HG03095 (cell line): Measurements from ENCODE around the gene GET3.
"Not testable (repeated sequence)": the region's sequence is repeated elsewhere in the genome, so short reads cannot be mapped to it uniquely, and the experiment has no call there.

Source experiments
- ATAC-seq: cut with Tn5 transposase; IDR thresholded peaks from one replicate; pipeline ENCODE4 v1.9.1; 2021; ENCODE audit warnings: moderate library complexity; ENCODE audit not compliant: unreplicated experiment

The GET3 gene

GRCh38 chr19:12715102-12715501 lies 22.2 kb upstream of the GET3 start:
- ATAC-seq = no peak

- ATAC-seq = no peak
Observed at GRCh38 chr19:12715929-12716328, 21.4 kb upstream of the GET3 start.

GRCh38 chr19:12720296-12720695 lies 17.0 kb upstream of the GET3 start:
- ATAC-seq = no peak

- no peak for ATAC-seq
Observed at GRCh38 chr19:12720851-12721655, 16.2 kb upstream of the GET3 start.

- ATAC-seq = peak; percentile 31
Observed at GRCh38 chr19:12721656-12722565, 15.4 kb upstream of the GET3 start.

GRCh38 chr19:12722566-12723380 lies 14.5 kb upstream of the GET3 start:
- peak; percentile 62 for ATAC-seq

GRCh38 chr19:12723381-12723640 lies 14.0 kb upstream of the GET3 start:
- no peak for ATAC-seq

GRCh38 chr19:12723641-12724426 lies 13.5 kb upstream of the GET3 start, which contains the start of gene TNPO2:
Gene TNPO2, minus strand, starts transcription at chr19:12723932. Its CDS starts 2,955 bp downstream, at chr19:12720977.
- no peak for ATAC-seq

GRCh38 chr19:12725612-12726011 lies 11.7 kb upstream of the GET3 start:
- not testable (repeated sequence) for ATAC-seq

- ATAC-seq = no peak
Observed at GRCh38 chr19:12726988-12727316, 10.3 kb upstream of the GET3 start.

- ATAC-seq = no peak
Observed at GRCh38 chr19:12727745-12728433, 9.4 kb upstream of the GET3 start.

- no peak for ATAC-seq
Observed at GRCh38 chr19:12730064-12730463, 7.2 kb upstream of the GET3 start.

- ATAC-seq = no peak
Observed at GRCh38 chr19:12731337-12731736, 6.0 kb upstream of the GET3 start.

- ATAC-seq = no peak
Observed at GRCh38 chr19:12733369-12734214, 3.7 kb upstream of the GET3 start.

- ATAC-seq = no peak
Observed at GRCh38 chr19:12737835-12738351, 596 bp downstream of the GET3 start.

GRCh38 chr19:12745166-12745897 lies 8.0 kb downstream of the GET3 start:
- ATAC-seq = no peak

- ATAC-seq = no peak
Observed at GRCh38 chr19:12748489-12748888, 11.2 kb downstream of the GET3 start.

- no peak for ATAC-seq
Observed at GRCh38 chr19:12749938-12750521, 12.7 kb downstream of the GET3 start.
